HG03095 (cell line): ENCODE measurements around the gene KSR2.

Source experiments
- ATAC-seq: cut with Tn5 transposase; IDR thresholded peaks from one replicate; pipeline ENCODE4 v1.9.1; 2021; ENCODE audit warnings: moderate library complexity; ENCODE audit not compliant: unreplicated experiment

KSR2 gene

DNA sequence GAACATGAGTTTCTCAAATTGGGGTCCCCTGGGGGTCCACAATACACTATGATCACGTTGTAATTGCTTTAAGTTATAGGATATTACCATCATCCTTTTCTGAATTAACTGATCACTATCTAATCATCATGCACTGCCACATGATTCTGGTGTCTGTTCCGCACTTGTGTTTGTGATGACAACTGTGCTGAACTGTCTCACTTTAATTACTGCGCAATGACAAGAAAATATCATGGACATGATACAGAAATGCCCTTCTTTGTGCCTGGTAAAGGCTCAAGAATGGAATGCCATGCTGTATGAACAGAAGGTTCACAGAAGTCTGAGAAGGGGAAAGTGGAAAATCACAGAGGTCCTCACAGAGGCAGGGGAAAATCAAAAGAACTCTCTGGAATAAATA, 541.6 kb downstream of the KSR2 start:
- ATAC-seq, result no peak

DNA sequence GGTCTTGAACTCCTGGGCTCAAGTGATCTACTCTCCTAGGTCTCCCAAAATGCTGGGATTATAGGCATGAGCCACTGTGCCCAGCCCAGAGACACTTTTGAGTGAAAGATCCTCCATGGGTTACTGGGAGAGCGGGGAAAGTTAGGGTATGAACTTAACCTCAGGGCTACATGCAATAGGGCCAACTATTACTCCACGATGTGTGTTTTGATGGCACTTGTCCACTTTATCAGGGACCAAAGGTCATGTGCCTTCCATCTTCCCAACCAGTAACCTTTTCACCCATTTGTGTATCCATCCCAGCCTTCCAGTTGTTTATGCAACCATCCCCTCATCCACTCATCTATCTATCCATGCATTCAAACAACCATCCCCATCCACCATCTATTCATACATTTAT, 546.8 kb downstream of the KSR2 start:
- ATAC-seq, result no peak

DNA sequence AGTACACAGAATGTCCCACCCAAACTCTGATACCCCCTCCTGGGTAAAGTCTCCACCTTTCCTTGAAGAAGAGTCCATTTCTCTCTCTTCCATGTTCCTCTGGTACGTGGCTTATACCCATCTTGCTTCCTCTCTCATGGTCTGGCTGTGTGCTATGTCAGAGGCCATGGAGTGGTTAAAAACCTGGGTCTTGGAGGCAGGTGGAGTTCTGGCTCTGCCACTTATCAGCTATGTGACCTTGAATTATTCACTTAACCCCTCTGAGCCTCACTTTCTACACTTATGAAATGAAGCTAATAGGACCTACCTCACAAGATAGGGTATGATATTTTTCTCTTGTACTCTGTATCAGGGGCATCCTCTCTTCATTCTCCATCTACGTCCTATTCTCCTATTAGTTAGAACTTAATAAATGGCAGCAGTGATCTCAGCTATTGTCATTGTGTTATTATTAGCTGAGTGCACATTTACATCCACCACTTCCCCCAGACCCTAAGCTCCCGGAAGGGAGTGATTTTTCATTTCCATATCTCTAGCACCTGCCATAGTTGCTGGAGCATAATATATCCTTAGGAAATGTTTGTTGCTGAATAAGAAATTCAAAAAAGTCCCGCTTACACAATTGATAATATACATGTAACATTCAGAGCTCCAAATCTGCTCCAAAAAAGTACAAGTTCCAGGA, 547.6 kb downstream of the KSR2 start:
- ATAC-seq, result no peak

GRCh38 chr12:117417004-117417403, 551.8 kb downstream of the KSR2 start:
- no peak for ATAC-seq

DNA sequence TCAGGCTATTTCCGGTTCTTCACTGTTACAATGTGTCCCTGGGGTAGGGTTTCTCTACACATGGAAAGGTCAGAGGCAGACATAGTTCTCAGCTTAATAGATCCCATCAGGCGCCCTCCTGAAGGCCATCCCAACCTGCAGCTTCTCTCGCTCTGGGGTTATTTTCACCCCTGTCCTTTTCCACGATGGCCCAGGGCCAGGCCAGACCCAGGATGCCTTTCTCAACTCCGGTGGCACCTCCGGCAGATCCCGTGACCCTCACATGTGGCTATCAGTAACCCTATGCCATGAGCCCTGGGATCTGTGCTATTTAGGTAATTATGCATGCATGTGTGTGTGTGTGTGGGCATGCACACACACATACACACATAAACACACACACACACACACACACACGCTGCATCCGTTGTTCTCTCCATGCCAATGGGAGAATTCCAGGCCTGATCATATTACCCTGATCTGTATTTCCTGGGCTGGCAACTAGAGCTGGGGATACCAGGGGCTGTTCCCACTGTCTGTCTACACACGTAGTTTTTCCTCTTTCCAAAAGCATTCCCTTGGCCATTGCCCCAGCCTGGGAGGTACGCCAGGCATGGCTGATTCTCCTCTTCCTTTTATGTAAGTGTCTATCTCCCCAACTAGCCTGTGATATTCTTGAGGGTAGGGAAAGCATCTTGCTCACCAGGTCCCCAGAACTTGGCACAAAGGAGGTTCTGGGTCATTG, 556.2 kb downstream of the KSR2 start:
- no peak for ATAC-seq

GRCh38 chr12:117409286-117409685, 559.5 kb downstream of the KSR2 start:
- ATAC-seq, result no peak

GRCh38 chr12:117408161-117408791, 560.5 kb downstream of the KSR2 start:
- ATAC-seq, result no peak

GRCh38 chr12:117404940-117405339, 563.9 kb downstream of the KSR2 start:
- no peak for ATAC-seq

DNA sequence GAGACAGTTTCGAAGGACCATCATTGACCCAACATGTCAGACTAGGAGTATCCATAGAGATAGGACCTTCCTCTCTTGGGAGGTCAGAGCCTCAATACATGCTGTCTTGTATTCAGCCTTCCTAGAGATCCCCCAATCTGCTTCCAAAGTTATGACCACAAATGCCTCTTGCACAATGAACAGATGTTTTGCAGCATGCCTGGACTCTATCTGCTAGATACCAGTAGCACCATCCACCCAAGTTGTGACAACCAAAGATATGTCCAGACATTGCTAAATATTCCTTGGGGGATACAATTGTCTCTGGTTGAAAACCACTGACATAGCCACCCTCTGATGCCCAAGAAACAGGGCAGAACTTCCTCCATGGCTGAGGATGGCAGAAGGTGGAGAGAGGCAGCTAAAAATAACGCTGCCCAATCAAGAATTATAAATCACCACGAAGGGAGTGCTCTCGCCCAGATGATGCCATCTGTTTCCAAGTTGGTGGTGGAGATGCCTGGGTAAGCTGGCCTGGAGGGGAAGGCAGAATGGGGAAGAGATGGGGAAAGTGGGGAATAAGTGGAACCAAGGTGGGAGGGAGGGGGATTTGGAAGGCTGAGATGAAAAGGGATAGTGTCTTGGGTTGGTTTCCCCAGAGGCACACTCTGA, 564.5 kb downstream of the KSR2 start:
- ATAC-seq, result no peak

- ATAC-seq, result no peak
Measured at GRCh38 chr12:117403586-117404139, 565.1 kb downstream of the KSR2 start.
